Head of caudate nucleus (tissue), 42 donors: ENCODE measurements around the gene KISS1.
"Not testable (repeated sequence)": the region's sequence is repeated elsewhere in the genome, so short reads cannot be mapped to it uniquely, and the experiment has no call there.

Experiments
- DNase-seq, 42 donors: peaks; one replicate each; pipeline versions ENCODE4 v3.0.0 to v3.0.0-alpha.2; 2020 to 2021; ENCODE audit warnings: mixed read lengths in 7 of 42
- intact Hi-C: fragments of 100-400 bp; cut with DNase I; formaldehyde crosslinking; loops from one replicate; pipeline ENCODE4 v1.15.0; 2022

The KISS1 gene

GRCh38 chr1:204196068-204196795 lies at the start of gene KISS1:
TSS of gene KISS1 (minus strand) at chr1:204196491. CDS start at chr1:204192876, 3,615 bp downstream.
- no peak for DNase-seq
- intact Hi-C loops: no loop called here

GRCh38 chr1:204242920-204243319 lies 46.6 kb upstream of the KISS1 start:
- peak in 1 of 42 donors; percentile 10 for DNase-seq
- intact Hi-C loops: no loop called here

- no peak for DNase-seq
- intact Hi-C loops: no loop called here
These were observed 45.6 kb upstream of the KISS1 start for GRCh38 chr1:204241914-204242313.

- DNase-seq: peak in 1 of 42 donors; percentile 15
- intact Hi-C loops: no loop called here
These were observed 44.8 kb upstream of the KISS1 start for GRCh38 chr1:204241050-204241449.

- DNase-seq: no peak
- intact Hi-C loops: no loop called here
These were observed 43.9 kb upstream of the KISS1 start for GRCh38 chr1:204240233-204240632.

GRCh38 chr1:204239401-204239800 lies 43.1 kb upstream of the KISS1 start:
- DNase-seq, intact Hi-C loops: not testable (repeated sequence)

GRCh38 chr1:204238520-204238919 lies 42.2 kb upstream of the KISS1 start:
- peak in 1 of 42 donors; percentile 7 for DNase-seq
- intact Hi-C loops: not testable (repeated sequence)

- DNase-seq, intact Hi-C loops: not testable (repeated sequence)
These were observed 41.2 kb upstream of the KISS1 start for GRCh38 chr1:204237515-204237914.

GRCh38 chr1:204232526-204232925 lies 36.2 kb upstream of the KISS1 start:
- intact Hi-C loops: no loop called here
- no peak for DNase-seq

GRCh38 chr1:204230211-204230610 lies 33.9 kb upstream of the KISS1 start:
- DNase-seq: no peak
- intact Hi-C loops: no loop called here

- intact Hi-C loops: no loop called here
- DNase-seq: no peak
These were observed 32.6 kb upstream of the KISS1 start for GRCh38 chr1:204228896-204229295.

GRCh38 chr1:204227996-204228785 lies 31.9 kb upstream of the KISS1 start:
- intact Hi-C loops: no loop called here
- DNase-seq: no peak

GRCh38 chr1:204227351-204227750 lies 31.1 kb upstream of the KISS1 start:
- intact Hi-C loops: no loop called here
- DNase-seq: no peak

GRCh38 chr1:204225841-204226735 lies 29.8 kb upstream of the KISS1 start:
- intact Hi-C loops: no loop called here
- DNase-seq: no peak

- intact Hi-C loops: no loop called here
These were observed 28.4 kb upstream of the KISS1 start for GRCh38 chr1:204224655-204225054.

GRCh38 chr1:204223129-204223860 lies 27.0 kb upstream of the KISS1 start:
- intact Hi-C loops: no loop called here
- DNase-seq: no peak

More at GRCh38 chr1:204224655-204225054, 28.4 kb upstream of the KISS1 start:
- no peak for DNase-seq

- intact Hi-C loops: no loop called here
- DNase-seq: no peak
These were observed 26.4 kb upstream of the KISS1 start for GRCh38 chr1:204222764-204223055.

- DNase-seq: no peak
- intact Hi-C loops: no loop called here
These were observed 25.9 kb upstream of the KISS1 start for GRCh38 chr1:204222006-204222763.
